GM19239 (cell line): ENCODE results near the gene CDH13.

Experiments
- DNase-seq: peaks from one replicate; pipeline ENCODE4 v3.0.0; 2011; ENCODE audit warnings: low spot score; ENCODE audit not compliant: insufficient read length
- FAIRE-seq: peaks from 2 replicates; lab custom pipeline; 2011; peaks lifted over from hg19 to GRCh38; lab: Jason Lieb, UNC

CDH13 gene

GRCh38 chr16:82824408-82824807 lies 197.6 kb downstream of the CDH13 start:
- FAIRE-seq = no peak
- no peak for DNase-seq

- DNase-seq (no peak), FAIRE-seq (no peak)
These were observed 202.5 kb downstream of the CDH13 start for GRCh38 chr16:82829301-82829700.

GRCh38 chr16:82830944-82831343 lies 204.2 kb downstream of the CDH13 start:
- no peak for FAIRE-seq
- no peak for DNase-seq

DNA sequence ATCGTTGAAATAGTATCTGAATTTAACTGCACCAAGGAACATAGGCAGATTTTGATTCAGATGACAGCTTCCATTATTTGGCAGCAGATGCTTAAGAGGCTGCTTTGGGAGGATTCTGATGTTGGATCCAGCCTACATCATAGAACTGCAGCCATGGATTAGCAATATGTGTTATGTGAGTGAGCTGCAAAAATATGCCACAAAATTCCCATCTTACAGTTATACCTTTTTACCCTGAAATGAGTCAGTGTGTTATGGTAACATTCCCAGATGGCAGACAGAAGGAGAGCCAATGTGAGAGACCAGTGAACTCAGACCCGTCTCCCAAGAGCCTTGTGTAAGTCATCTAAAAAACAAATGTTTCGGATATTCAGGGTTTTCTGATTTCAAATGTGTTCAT lies 206.1 kb downstream of the CDH13 start:
- no peak for DNase-seq
- FAIRE-seq = no peak

- FAIRE-seq = no peak
- DNase-seq = no peak
These were observed 206.7 kb downstream of the CDH13 start for GRCh38 chr16:82833378-82833993.

- FAIRE-seq = no peak
- DNase-seq = no peak
These were observed 207.5 kb downstream of the CDH13 start for GRCh38 chr16:82834151-82834815.

DNA sequence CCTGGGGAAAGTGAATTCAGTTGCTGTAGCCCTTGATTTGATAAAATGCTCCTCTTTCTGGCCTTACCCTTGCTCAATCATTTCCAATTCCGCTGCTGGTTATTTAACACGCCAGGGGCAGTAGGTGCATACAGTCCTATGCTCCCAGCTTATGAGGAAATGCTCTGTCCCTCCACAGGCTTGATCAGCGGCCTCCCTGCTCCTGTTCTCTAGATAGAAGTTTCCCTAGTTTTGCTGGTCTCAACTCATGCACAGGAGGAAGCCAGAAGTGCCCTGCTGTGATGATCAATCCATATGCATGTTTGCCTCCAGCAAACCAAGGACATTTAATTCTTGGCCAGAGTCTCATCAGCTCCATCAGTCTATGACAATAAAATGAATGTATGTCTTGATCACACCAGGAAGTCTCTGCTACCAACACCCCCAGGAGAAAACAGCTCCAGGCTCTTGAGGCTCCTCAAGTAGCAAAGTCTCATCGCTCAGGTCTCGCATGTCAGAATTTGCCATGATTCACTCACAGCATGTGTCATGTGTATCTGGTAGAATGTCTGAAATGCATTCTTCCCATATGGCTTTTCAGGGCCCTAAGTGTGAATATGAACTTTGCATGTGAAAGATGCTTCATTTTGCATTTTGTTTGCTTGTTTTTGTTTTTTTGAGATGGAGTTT lies 208.9 kb downstream of the CDH13 start:
- DNase-seq (no peak), FAIRE-seq (no peak)

GRCh38 chr16:82841108-82841507 lies 214.3 kb downstream of the CDH13 start:
- DNase-seq = no peak
- FAIRE-seq = no peak

- DNase-seq (no peak), FAIRE-seq (no peak)
These were observed 217.0 kb downstream of the CDH13 start for GRCh38 chr16:82843606-82844271.

DNA sequence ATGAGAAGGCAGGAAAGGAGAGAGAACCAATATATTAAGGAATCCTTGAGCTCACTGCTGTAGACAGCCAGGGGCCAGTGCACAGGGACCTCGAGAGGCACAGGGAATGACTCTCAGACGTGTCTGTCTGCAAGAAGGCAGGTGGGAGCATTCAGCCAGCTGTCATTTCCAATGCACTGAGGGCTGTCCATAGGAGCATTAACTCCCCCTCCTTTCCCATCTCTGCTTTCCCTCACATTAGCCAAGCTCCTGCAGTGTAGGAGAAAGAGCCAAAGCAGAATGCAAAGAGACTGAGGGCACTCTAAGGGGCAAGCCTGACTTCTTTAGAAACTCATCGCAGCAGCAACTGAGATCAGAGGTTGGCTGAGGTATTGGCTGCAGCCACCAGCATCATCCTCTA lies 218.3 kb downstream of the CDH13 start:
- DNase-seq (no peak), FAIRE-seq (no peak)

DNA sequence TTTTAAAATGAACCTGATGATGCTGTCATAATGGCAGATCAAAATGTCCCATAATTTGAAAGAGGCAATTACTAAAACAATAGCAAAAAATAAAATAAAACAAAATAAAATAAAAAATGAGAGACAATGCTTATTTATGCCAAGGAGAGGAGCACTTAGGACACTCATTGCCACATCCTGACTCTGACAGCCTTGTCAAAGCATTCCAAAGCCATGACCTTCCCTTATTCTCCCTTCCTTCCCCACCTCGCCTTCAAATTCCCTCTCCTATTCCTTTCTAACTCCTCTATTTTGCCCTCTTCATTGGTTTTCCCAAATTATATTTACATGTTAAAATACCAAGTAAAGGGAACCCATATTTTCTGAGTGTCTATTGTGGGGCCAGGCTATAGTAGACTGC lies 220.0 kb downstream of the CDH13 start:
- DNase-seq (no peak), FAIRE-seq (no peak)

DNA sequence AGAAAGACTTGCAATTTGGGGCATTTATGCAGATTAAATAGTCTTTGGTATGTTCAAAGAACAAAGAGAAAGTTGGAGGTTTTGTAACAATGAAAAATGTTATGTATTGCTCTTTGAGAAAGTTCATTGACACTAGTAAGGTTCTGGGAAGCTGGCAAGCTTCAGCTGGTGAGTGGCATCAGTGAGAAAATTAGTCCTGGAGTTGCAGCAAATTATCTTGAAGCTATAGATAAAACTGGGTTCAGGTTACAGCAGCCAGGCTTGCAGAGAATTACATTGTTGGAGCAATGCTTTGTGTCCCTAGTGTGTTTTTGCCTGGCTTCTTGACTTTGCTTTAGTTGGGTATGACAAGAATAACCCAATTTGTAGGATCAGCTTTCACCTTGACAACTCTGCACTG lies 221.2 kb downstream of the CDH13 start:
- FAIRE-seq (no peak), DNase-seq (no peak)

GRCh38 chr16:82852388-82853008 lies 225.7 kb downstream of the CDH13 start:
- no peak for FAIRE-seq

GRCh38 chr16:82855471-82855870 lies 228.7 kb downstream of the CDH13 start:
- DNase-seq (no peak), FAIRE-seq (no peak)

More at GRCh38 chr16:82852388-82853008, 225.7 kb downstream of the CDH13 start:
- no peak for DNase-seq

DNA sequence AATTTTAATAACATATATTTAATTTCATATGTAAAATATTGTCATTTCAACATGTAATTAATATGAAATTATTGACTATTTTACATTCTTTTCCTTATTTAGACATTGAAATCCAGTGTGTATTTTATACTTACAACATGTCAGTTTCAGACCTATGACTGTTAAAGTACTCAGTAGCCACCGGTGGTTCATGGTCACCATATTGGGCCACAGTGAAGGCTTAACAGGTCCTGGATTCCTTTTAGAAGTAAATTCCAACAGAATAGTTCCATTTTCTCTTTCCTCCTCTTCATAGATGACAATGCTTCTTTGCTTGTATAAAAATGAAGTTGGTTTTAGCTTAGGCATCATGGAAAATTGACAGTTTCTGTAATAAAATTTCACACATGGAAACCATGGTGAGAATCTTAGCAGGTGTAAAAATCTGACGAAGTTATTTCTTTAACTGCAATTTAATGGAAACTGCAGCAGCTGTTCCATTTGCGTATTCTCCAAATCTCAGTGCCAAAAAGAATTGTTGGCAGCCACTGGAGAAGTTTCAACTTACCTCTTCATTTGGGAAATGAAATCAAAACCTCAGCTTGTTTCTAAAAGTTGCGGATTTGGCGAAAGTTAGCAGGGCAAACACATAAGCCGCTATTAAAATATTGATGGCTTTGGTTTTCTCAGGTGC lies 231.1 kb downstream of the CDH13 start:
- FAIRE-seq (no peak), DNase-seq (no peak)

GRCh38 chr16:82859662-82860061 lies 232.9 kb downstream of the CDH13 start:
- FAIRE-seq = no peak

GRCh38 chr16:82860071-82860470 lies 233.3 kb downstream of the CDH13 start:
- FAIRE-seq = no peak

More at GRCh38 chr16:82859662-82860061, 232.9 kb downstream of the CDH13 start:
- no peak for DNase-seq

GRCh38 chr16:82862057-82862456 lies 235.3 kb downstream of the CDH13 start:
- DNase-seq = no peak
- FAIRE-seq = no peak

More at GRCh38 chr16:82860071-82860470, 233.3 kb downstream of the CDH13 start:
- no peak for DNase-seq

GRCh38 chr16:82864332-82865040 lies 237.7 kb downstream of the CDH13 start:
- FAIRE-seq (no peak), DNase-seq (no peak)
